Neural progenitor cell (in vitro differentiated cells): ENCODE results near the gene RXRB. TPM values are rescaled to one million over a fixed set of nuclear protein-coding genes. Genes with fewer than 3 reads are reported as not detected.

Experiments
- DNase-seq: peaks from one replicate; pipeline ENCODE4 v3.0.0-alpha.2; 2016; ENCODE audit warnings: low spot score
- H2AFZ ChIP-seq: fragments of 200-600 bp; sonication (generic); replicated peaks from 2 replicates; pipeline ENCODE4 v1.6.1; 2016; ENCODE audit warnings: antibody characterized with exemption
- H3F3A ChIP-seq: fragments of 200-600 bp; sonication (generic); 2 replicates; pipeline ENCODE4 v1.6.1; 2016; ENCODE audit warnings: antibody characterized with exemption, low read depth
- H3K27ac ChIP-seq: fragments of 200-600 bp; sonication (generic); 2 replicates; pipeline ENCODE4 v1.5.1; 2016; ENCODE audit warnings: mild to moderate bottlenecking
- H3K27me3 ChIP-seq: fragments of 200-600 bp; sonication (generic); 2 replicates; pipeline ENCODE4 v1.6.1; 2016; ENCODE audit warnings: mild to moderate bottlenecking, moderate library complexity
- H3K36me3 ChIP-seq: fragments of 200-600 bp; sonication (generic); 2 replicates; pipeline ENCODE4 v1.5.1; 2016
- H3K4me1 ChIP-seq: fragments of 200-600 bp; sonication (generic); 2 replicates; pipeline ENCODE4 v1.6.1; 2016; ENCODE audit warnings: mixed run types
- H3K4me2 ChIP-seq: fragments of 200-600 bp; sonication (generic); 2 replicates; pipeline ENCODE4 v1.6.1; 2016
- H3K4me3 ChIP-seq: fragments of 200-600 bp; sonication (generic); 2 replicates; pipeline ENCODE4 v1.5.1; 2016
- H3K79me2 ChIP-seq: fragments of 200-600 bp; sonication (generic); 2 replicates; pipeline ENCODE4 v1.6.1; 2016; ENCODE audit warnings: low read depth
- H3K9ac ChIP-seq: fragments of 200-600 bp; sonication (generic); 2 replicates; pipeline ENCODE4 v1.6.1; 2016
- H3K9me3 ChIP-seq: fragments of 200-600 bp; sonication (generic); 2 replicates; pipeline ENCODE4 v1.5.1; 2016; ENCODE audit warnings: low read depth
- H4K20me1 ChIP-seq: fragments of 200-600 bp; sonication (generic); 2 replicates; pipeline ENCODE4 v1.6.1; 2016; ENCODE audit warnings: low read depth
- H3K27ac Mint-ChIP-seq: 3 replicates; pipeline ENCODE4 v1.8.0; 2021; ENCODE audit warnings: mixed read lengths
- H3K27me3 Mint-ChIP-seq: 2 replicates; pipeline ENCODE4 v1.8.0; 2022; ENCODE audit warnings: low read depth, mild to moderate bottlenecking, inconsistent platforms, moderate library complexity, mixed read lengths; ENCODE audit not compliant: insufficient read depth
- H3K36me3 Mint-ChIP-seq: 3 replicates; pipeline ENCODE4 v1.8.0; 2021; ENCODE audit warnings: mixed read lengths
- H3K4me1 Mint-ChIP-seq: 3 replicates; pipeline ENCODE4 v1.8.0; 2021; ENCODE audit warnings: mixed read lengths
- H3K4me3 Mint-ChIP-seq: 3 replicates; pipeline ENCODE4 v1.8.0; 2021; ENCODE audit warnings: mild to moderate bottlenecking, moderate library complexity, mixed read lengths
- H3K9me3 Mint-ChIP-seq: 3 replicates; pipeline ENCODE4 v1.8.0; 2020; ENCODE audit warnings: mixed read lengths
- CTCF ChIP-seq: fragments of 200-600 bp; sonication (generic); IDR thresholded peaks from 2 replicates; pipeline ENCODE4 v1.5.1; 2017; ENCODE audit warnings: antibody characterized with exemption, mild to moderate bottlenecking
- EZH2 ChIP-seq: fragments of 200-600 bp; sonication (generic); IDR thresholded peaks from 2 replicates; pipeline ENCODE4 v1.6.1; 2017; ENCODE audit warnings: antibody characterized with exemption, mild to moderate bottlenecking, moderate library complexity
- EZH2phosphoT487 ChIP-seq: fragments of 200-600 bp; sonication (generic); IDR thresholded peaks from 2 replicates; pipeline ENCODE4 v1.6.1; 2017; ENCODE audit warnings: antibody characterized with exemption
- total RNA-seq: library from RNA; depleted of rRNA; stranded (reverse); fragments of >200 nt; gene quantifications from 2 replicates; pipeline ENCODE4 v1.2.3, GENCODE V29; 2015; ENCODE audit warnings: low replicate concordance

Gene RXRB
- total RNA-seq, 1 donor from 2014 or later, result 10.2 TPM

GRCh38 chr6:33174784-33175183 lies 25.7 kb downstream of the RXRB start:
- Histone ChIP-seq H3K4me1 (no peaks in the 10 kb centered on the region), H3K4me3 (no peak overlapping the region), H3K27ac (no peak overlapping the region), H4K20me1 (no peaks in the 10 kb centered on the region), H3K27me3 (no peaks in the 10 kb centered on the region), H2AFZ (no peak overlapping the region), H3K4me2 (no peak overlapping the region), H3K79me2 (no peaks in the 10 kb centered on the region), H3K36me3 (no peaks in the 10 kb centered on the region), H3F3A (no peaks in the 10 kb centered on the region), H3K9ac (no peak overlapping the region), H3K9me3 (no peaks in the 10 kb centered on the region)
- Mint-ChIP-seq H3K27me3 (peaks cover 9% of the 10 kb centered on the region), H3K4me3 (no peak overlapping the region), H3K9me3 (no peaks in the 10 kb centered on the region), H3K27ac (no peak overlapping the region), H3K4me1 (peaks cover 2% of the 10 kb centered on the region), H3K36me3 (no peaks in the 10 kb centered on the region)
- no peak for TF ChIP-seq EZH2
- no peak for TF ChIP-seq EZH2phosphoT487
- no peak for TF ChIP-seq CTCF
- no peak for DNase-seq

- no peak overlapping the region for H3K27ac ChIP-seq
- no peak overlapping the region for H3K4me2 ChIP-seq
- H3K36me3 ChIP-seq, result no peaks in the 10 kb centered on the region
- Mint-ChIP-seq H3K4me1 (peaks cover 2% of the 10 kb centered on the region), H3K27ac (no peak overlapping the region), H3K9me3 (no peaks in the 10 kb centered on the region), H3K36me3 (no peaks in the 10 kb centered on the region), H3K27me3 (peaks cover 9% of the 10 kb centered on the region), H3K4me3 (no peak overlapping the region)
- DNase-seq, result no peak
- no peaks in the 10 kb centered on the region for H3K27me3 ChIP-seq
- no peaks in the 10 kb centered on the region for H3F3A ChIP-seq
- H4K20me1 ChIP-seq, result no peaks in the 10 kb centered on the region
- no peaks in the 10 kb centered on the region for H3K79me2 ChIP-seq
- H2AFZ ChIP-seq, result no peak overlapping the region
- no peaks in the 10 kb centered on the region for H3K4me1 ChIP-seq
- H3K9ac ChIP-seq, result no peak overlapping the region
- TF ChIP-seq EZH2phosphoT487, result no peak
- TF ChIP-seq EZH2, result no peak
- TF ChIP-seq CTCF, result no peak
- H3K9me3 ChIP-seq, result no peaks in the 10 kb centered on the region
- no peak overlapping the region for H3K4me3 ChIP-seq
Measured at GRCh38 chr6:33173535-33174180, 26.8 kb downstream of the RXRB start.

GRCh38 chr6:33172688-33173534 lies 27.6 kb downstream of the RXRB start:
- H3K4me3 Mint-ChIP-seq, result no peak overlapping the region
- no peaks in the 10 kb centered on the region for H3K36me3 ChIP-seq
- no peak overlapping the region for H3K27ac ChIP-seq
- H4K20me1 ChIP-seq, result no peaks in the 10 kb centered on the region
- H3F3A ChIP-seq, result no peaks in the 10 kb centered on the region
- peak; percentile 69 for DNase-seq
- H3K27me3 ChIP-seq, result no peaks in the 10 kb centered on the region
- no peaks in the 10 kb centered on the region for H3K79me2 ChIP-seq
- H3K9ac ChIP-seq, result no peak overlapping the region
- TF ChIP-seq EZH2 (no peak), EZH2phosphoT487 (no peak), CTCF (peak; percentile 57)
- H3K4me1 Mint-ChIP-seq, result peaks cover 2% of the 10 kb centered on the region
- H3K9me3 ChIP-seq, result no peaks in the 10 kb centered on the region
- peak overlapping the region; percentile 37 for H3K27ac Mint-ChIP-seq
- H3K9me3 Mint-ChIP-seq, result no peaks in the 10 kb centered on the region
- no peak overlapping the region for H3K4me3 ChIP-seq
- peaks cover 7% of the 10 kb centered on the region for H3K27me3 Mint-ChIP-seq
- H2AFZ ChIP-seq, result no peak overlapping the region
- H3K4me1 ChIP-seq, result no peaks in the 10 kb centered on the region
- H3K36me3 Mint-ChIP-seq, result no peaks in the 10 kb centered on the region
- no peak overlapping the region for H3K4me2 ChIP-seq
